Stimulated activated CD4-positive, alpha-beta T cell treated with anti-CD3 and anti-CD28 coated beads, Interleukin-2, amount 100 ng/mL, for 24 hours (primary cell): Measurements from ENCODE around the gene ALDH1A1.
"Not testable (repeated sequence)": the region's sequence is repeated elsewhere in the genome, so short reads cannot be mapped to it uniquely, and the experiment has no call there.

ENCODE experiments used
- DNase-seq, 2 donors: peaks; one replicate each; pipeline ENCODE4 v3.0.0-alpha.2; 2020

ALDH1A1 gene

GRCh38 chr9:72942451-72942850 lies 10.4 kb downstream of the ALDH1A1 start:
- DNase-seq: no peak

- DNase-seq: not testable (repeated sequence)
Measured at GRCh38 chr9:72939581-72939980, 13.3 kb downstream of the ALDH1A1 start.

GRCh38 chr9:72937545-72937944 lies 15.3 kb downstream of the ALDH1A1 start:
- DNase-seq: no peak

- no peak for DNase-seq
Measured at GRCh38 chr9:72936679-72937078, 16.2 kb downstream of the ALDH1A1 start.

- no peak for DNase-seq
Measured at GRCh38 chr9:72936266-72936665, 16.6 kb downstream of the ALDH1A1 start.

- DNase-seq: no peak
Measured at GRCh38 chr9:72935595-72935994, 17.3 kb downstream of the ALDH1A1 start.

GRCh38 chr9:72933730-72934665 lies 18.9 kb downstream of the ALDH1A1 start:
- no peak for DNase-seq

- DNase-seq: no peak
Measured at GRCh38 chr9:72932619-72933018, 20.2 kb downstream of the ALDH1A1 start.

GRCh38 chr9:72931897-72932296 lies 21.0 kb downstream of the ALDH1A1 start:
- DNase-seq: no peak

- no peak for DNase-seq
Measured at GRCh38 chr9:72931437-72931836, 21.4 kb downstream of the ALDH1A1 start.

GRCh38 chr9:72930828-72931227 lies 22.0 kb downstream of the ALDH1A1 start:
- no peak for DNase-seq

GRCh38 chr9:72929542-72929941 lies 23.3 kb downstream of the ALDH1A1 start:
- no peak for DNase-seq

- DNase-seq: no peak
Measured at GRCh38 chr9:72928042-72928507, 24.8 kb downstream of the ALDH1A1 start.

GRCh38 chr9:72926506-72926905 lies 26.3 kb downstream of the ALDH1A1 start:
- no peak for DNase-seq

GRCh38 chr9:72925891-72926290 lies 27.0 kb downstream of the ALDH1A1 start:
- no peak for DNase-seq

GRCh38 chr9:72925126-72925789 lies 27.6 kb downstream of the ALDH1A1 start:
- no peak for DNase-seq

GRCh38 chr9:72924154-72924790 lies 28.6 kb downstream of the ALDH1A1 start:
- no peak for DNase-seq

GRCh38 chr9:72923077-72923476 lies 29.8 kb downstream of the ALDH1A1 start:
- no peak for DNase-seq

GRCh38 chr9:72921888-72922654 lies 30.8 kb downstream of the ALDH1A1 start:
- DNase-seq: no peak

- DNase-seq: no peak
Measured at GRCh38 chr9:72919246-72919945, 33.5 kb downstream of the ALDH1A1 start.

- no peak for DNase-seq
Measured at GRCh38 chr9:72917892-72918509, 34.9 kb downstream of the ALDH1A1 start.

GRCh38 chr9:72915659-72916058 lies 37.2 kb downstream of the ALDH1A1 start:
- DNase-seq: no peak
